Renal cortical epithelial cell (primary cell): ENCODE data around the gene GULP1. TPM values are rescaled to one million over a fixed set of nuclear protein-coding genes. Genes with fewer than 3 reads are reported as not detected.
"Not testable (repeated sequence)": the region's sequence is repeated elsewhere in the genome, so short reads cannot be mapped to it uniquely, and the experiment has no call there.

Experiments used
- DNase-seq: peaks from one replicate; pipeline ENCODE4 v3.0.0-alpha.2; 2011; ENCODE audit warnings: low read depth
- total RNA-seq: library from RNA; depleted of rRNA; stranded (reverse); fragments of >200 nt; gene quantifications from 2 replicates; pipeline ENCODE4 v1.2.3, GENCODE V29; 2014

Gene GULP1
- total RNA-seq, 1 donor from 2014 or later: 130 TPM

DNA sequence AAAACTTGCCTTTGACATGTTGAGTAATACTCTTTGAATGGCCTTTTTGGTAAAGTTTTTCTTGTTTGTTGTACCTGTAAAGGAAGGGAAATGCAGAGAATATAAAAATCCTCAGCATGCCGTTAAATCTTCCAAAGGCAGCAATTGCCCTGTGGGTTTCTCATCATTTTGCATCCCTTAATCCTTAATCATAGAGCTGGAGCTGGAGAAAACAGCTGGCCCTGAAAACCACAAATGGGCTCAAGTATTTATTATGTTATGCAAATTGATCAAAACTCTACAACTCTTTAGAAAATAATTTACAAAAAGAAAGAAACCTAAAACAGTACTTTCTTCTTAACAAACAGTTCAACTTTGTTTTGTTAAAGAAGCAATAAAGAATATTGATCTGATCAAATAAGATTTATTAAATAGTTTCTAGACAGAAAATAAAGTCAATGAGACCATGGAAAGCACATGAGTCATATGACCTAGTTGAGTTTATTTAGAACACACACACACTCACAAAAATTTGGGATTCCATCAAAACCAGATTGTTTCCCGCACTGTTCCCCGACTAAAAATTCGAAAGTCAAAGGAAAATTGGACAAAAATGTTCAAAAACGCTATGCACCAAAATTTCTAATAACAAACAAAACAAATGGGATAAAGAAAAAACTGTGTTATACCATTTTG, 309.0 kb downstream of the GULP1 start:
- peak; percentile 79 for DNase-seq

GRCh38 chr2:188601391-188601790, 309.7 kb downstream of the GULP1 start:
- no peak for DNase-seq

- DNase-seq: no peak
These were observed 310.3 kb downstream of the GULP1 start for GRCh38 chr2:188601927-188602326.

DNA sequence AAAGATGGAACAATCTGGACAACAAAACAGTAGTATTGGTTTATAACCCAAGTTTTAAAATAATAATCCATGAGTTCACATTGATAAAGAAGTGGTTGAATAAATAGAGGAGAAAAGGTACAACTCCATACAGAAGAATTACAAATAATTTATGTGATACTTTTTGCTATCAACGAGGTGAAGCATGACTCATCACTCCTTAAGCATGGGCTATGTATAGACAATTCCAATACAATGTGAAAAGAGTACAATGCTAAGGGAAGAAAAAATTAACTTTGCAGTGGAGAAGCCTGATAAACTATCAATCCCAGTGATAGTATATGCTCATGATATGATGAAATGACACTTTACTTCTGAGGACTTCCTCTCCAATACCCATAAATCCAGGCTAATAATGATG, 312.9 kb downstream of the GULP1 start:
- no peak for DNase-seq

DNA sequence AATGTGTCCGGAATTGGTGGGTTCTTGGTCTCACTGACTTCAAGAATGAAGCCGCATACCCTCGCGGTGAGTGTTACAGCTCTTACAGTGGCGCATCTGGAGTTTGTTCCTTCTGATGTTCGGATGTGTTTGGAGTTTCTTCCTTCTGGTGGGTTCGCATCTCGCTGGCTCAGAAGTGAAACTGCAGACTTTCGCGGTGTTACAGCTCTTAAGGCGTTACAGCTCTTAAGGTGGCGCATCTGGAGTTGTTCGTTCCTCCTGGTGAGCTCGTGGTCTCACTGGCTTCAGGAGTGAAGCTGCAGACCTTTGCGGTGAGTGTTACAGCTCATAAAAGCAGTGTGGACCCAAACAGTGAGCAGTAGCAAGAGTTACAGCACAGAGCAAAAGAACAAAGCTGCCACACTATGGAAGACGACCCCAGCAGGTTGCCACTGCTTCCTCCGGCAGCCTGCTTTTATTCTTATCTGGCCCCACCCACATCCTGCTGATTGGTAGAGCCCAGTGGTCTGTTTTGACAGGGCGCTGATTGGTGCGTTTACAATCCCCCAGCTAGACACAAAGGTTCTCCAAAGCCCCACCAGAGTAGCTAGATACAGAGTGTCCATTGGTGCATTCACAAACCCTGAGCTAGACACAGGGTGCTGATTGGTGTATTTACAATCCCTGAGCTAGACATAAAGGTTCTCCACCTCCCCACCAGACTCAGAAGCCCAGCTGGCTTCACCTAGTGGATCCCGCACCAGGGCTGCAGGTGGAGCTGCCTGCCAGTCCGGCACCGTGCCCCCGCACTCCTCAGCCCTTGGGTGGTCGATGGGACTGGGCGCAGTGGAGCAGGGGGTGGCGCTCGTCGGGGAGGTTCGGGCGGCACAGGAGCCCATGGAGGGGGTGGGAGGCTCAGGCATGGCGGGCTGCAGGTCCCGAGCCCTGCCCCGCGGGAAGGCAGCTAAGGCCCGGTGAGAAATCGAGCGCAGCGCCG, 314.2 kb downstream of the GULP1 start:
- DNase-seq: not testable (repeated sequence)

- not testable (repeated sequence) for DNase-seq
These were observed 314.9 kb downstream of the GULP1 start for GRCh38 chr2:188606596-188606995.

GRCh38 chr2:188607501-188607900, 315.8 kb downstream of the GULP1 start:
- DNase-seq: peak; percentile 88

GRCh38 chr2:188609321-188610049, 317.8 kb downstream of the GULP1 start:
- DNase-seq: peak; percentile 91

DNA sequence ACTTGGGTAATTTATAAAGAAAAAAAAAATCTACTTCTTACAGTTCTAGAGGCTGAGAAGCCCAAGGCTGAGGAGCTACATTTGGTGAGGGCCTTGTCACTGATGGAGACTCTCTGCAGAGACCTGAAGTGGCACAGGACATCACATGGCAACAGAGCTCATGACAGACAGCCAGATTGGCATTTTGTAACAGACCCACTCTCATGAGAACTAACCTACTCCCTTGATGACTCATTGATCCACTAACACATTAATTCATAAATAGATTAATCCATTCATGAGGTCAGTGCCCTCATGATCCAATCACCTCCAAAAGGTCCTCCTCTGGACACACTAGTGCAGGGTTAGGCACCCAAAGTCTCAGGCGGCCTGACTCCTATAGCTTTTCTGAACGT, 318.4 kb downstream of the GULP1 start:
- DNase-seq: peak; percentile 77

GRCh38 chr2:188610827-188611226, 319.2 kb downstream of the GULP1 start:
- DNase-seq: no peak

- no peak for DNase-seq
These were observed 327.5 kb downstream of the GULP1 start for GRCh38 chr2:188619146-188619545.

- DNase-seq: no peak
These were observed 329.2 kb downstream of the GULP1 start for GRCh38 chr2:188620916-188621315.

- DNase-seq: no peak
These were observed 331.1 kb downstream of the GULP1 start for GRCh38 chr2:188622601-188623260.

DNA sequence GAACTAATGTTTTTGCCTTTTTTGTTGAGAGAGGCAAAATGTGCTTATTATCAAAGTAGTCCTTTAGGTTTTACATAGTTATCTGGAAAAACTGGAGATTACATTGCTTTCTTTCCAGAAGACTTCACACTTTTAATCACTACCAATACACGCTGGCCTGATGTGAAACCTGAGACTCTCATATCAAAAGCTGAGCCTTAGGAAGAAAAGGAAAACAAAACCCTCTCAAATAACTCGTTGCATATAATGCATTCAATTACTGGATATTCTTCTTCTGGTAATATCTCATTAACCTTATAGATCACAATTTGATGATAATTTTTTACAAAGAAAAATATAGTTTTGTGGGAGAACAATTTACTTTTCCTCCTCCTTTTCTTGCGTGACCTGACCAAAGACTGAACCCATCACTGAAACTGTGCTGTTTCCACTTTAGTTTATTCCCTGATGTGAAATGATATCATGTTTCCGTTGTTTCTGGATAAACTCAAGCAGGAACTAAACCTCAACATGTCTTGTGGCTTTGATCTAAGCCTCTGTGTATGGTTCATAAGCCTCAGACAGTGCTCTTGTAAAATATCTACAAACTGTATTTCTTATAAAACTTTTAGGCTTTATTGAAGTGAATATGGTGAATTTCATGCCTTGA, 332.4 kb downstream of the GULP1 start:
- no peak for DNase-seq

- no peak for DNase-seq
These were observed 335.8 kb downstream of the GULP1 start for GRCh38 chr2:188627471-188627870.

DNA sequence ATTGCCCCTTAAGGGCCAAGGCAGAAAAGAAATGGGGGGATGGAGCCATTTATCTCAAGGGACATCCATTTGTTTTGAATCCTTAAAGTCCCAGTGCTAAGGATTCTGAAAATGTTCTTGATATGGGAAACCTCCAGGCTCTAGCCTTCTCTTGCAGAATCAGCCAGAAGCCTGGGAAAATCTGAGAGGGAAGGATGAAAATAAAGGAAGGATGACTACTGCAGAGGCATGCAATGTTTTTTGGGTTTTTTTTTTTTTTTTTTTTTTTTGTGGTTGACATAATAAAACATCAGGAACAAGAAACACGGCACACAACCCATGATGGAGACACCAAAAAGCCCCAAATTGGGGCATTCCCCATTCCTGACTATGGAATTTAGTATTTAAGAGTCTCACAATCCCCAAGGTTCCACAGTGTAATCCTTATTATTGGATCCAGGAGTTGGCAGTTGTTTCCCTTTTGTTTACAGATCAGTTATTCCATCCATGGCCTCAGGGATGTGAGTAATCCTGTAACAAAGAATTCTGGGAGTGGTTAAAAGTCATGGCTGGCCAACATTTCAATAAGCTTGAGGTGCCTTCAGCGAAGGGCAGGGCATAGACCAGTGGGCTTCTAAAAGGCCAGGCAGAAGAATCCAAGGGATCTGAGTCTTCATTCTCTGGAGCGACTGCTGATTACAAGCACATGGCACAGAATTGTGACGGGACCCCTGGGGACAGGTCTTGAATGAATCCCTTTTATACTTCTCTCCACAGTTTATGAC, 337.5 kb downstream of the GULP1 start:
- DNase-seq: peak; percentile 92

DNA sequence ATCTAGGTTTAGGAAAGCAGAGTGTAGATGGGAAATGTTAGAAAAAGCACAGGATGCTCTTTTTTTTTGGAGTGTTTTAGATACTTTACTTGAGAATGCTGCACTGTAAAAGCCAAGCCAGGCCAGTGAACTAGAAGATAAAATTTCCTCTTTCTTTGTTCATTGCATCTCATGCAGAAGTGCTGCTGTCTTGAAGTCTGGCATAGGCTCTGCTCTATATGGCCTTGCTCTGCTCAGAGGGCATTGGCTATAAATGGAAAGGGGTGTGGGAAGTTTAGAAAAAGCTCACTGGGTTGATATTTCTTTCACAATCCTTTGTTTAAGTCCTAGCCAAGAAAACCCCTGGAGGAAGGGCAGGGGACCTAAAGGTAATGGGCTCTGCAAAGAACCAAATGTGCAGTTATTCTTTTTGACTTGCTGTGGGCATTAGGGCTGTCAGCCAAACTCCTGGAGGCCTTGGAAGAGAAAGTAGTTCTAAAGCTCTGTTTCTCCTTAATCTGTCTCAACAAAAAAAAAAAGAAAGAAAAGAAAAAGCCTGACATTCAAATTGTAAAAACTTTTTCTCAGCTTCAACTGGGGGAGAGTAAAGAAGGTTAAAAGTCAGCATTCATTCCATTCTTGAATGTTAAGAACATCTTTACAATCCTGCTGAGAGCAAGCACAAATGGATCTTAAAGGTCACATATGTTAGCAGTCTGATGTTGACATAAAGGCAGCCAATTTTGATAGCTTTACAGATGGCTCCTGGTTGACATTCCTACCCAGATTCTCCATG, 338.3 kb downstream of the GULP1 start:
- DNase-seq: peak; percentile 76

- no peak for DNase-seq
These were observed 339.5 kb downstream of the GULP1 start for GRCh38 chr2:188631037-188631809.

- DNase-seq: no peak
These were observed 343.0 kb downstream of the GULP1 start for GRCh38 chr2:188634656-188635055.
